Stimulated activated CD4-positive, alpha-beta T cell treated with anti-CD3 and anti-CD28 coated beads, Interleukin-1b, Interleukin-23, amount 100 ng/mL, for 4 hours (primary cell): ENCODE data around the gene WSCD2.

Source experiments
- DNase-seq, 2 donors: peaks; one replicate each; pipeline ENCODE4 v3.0.0-alpha.2; 2020; ENCODE audit warnings: low read depth in 2 of 2

The WSCD2 gene

DNA sequence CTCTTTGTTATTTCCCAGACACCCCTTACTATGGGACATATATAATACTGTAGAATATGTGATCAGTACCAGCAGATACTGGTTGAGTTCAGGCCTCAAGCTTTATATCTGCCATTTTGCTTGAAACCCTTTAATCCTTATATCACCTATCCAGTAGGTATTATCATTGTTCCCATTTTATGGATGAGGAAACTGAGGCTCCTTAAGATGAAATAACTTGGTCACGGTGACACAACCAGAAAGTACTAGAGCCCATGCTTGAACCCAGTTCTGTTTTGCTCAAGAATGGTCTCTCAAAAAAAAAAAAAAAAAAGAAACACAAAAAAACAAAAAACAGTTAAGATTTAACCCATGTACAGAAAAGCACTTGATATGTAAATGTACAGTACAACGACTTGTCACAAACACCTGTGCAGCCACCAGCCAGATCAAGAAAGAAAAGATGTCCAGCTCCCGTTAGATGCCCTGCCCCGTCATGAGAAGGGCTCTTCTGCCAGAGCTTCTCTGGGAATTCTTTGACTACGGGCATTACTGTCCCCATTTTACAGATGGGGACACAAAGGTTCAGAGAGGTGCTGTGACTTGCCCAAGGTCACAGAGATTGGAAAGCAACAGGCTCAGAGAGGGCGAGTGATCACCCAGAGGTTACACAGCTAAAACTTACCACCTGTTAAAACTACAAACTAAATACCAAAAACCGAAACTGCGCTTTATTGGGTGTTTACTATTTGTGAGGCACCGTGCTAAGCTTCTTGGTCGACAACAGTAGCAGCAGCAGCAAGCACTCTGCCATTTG lies 669 bp upstream of the WSCD2 start:
- DNase-seq: no peak

DNA sequence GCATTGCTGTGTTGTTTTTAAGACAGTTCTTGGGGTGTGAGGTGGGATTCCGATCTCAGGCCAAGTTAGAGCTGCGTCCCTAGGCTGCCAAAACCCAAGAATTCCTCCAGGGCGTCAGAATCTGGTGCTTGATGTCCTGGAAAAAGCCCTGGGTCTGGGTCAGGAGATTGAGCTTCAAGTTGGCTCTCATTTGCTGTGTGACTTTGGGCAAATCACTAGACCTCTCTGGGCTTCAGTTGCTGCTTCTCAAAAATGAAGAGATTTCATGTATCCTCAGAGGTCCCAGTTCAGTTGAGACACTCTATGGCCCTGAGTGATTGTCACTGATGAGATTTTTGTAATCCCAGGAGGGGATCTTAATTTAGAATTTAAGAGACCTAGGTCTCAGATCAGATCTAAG lies 1.9 kb downstream of the WSCD2 start:
- DNase-seq: no peak

DNA sequence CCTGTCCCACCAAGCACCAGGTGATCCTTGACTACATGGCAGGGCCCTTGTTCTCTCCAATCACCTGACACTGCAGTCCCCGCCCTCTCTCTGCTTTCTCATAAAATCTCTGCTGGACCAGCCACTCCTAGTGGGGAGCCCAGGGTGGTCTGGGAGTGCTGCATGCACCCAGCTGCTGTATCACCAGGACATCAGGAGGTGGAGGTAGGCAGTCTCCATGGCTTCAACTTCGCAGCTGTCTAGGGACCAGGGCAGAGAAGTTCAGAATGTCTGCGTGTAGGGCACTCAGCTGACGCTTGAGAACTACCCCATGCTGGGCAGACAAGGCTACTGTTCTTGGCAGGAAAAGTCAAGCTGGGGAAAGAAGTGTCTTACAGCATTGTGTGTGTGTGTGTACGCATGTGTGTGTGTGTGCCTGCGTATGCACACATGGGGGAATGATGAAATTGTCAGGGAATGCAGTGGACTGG lies 2.6 kb downstream of the WSCD2 start:
- no peak for DNase-seq

DNA sequence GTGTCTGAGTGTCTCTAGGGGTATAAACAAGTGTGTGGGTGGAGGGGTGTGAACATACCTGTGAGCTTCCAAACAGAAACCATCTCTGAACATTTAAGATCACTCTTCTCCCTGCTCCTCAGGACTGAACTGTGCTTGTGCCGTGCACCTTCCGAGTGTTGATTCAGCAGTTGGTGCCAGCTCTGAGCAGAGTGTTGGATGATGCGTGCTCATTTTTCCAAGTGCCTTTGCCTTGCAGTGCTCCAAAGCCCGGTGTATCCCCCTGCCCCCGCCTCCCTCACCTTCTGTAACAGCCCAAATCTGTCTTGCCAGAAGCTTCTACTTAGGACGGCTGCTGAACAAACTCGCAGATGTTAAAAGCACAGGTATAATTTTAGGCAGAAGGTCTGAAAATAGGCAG lies 4.4 kb downstream of the WSCD2 start:
- no peak for DNase-seq

DNA sequence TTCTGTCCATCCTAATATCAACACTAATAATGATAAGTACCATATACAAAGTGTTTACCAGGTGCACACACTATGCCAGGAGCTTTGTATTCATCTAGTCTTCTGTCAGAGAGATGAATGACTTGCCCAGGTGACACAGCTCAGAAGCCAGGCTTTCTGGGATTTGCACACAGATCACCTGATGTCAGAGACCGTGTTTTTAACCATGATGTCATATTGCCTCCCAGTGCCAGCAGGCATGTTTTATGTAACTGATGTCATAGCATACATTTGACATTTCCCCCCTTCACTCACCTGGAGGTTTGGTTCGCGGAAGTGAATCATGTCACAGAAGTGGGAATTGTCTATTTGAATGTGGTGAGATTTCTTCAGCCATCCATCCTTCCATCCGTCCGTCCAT lies 5.7 kb downstream of the WSCD2 start:
- no peak for DNase-seq

DNA sequence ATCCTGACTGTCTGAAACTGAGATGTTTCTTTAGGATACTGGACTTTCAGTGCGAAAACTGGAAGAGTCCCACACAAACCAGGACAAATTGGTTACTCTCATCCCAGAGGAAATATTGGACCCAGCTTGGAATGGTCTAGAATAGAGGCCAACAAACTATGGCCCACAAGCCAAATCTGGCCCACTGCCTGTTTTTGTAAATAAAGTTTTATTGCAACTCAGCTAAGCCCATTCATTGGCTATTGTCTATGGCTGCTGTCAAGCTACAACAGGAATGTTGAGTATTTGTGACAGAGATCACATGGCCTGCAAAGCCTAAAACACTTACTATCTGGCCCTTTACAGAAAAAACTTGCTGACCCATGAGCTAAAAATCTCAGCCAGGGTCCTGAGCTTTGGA lies 6.5 kb downstream of the WSCD2 start:
- no peak for DNase-seq

DNA sequence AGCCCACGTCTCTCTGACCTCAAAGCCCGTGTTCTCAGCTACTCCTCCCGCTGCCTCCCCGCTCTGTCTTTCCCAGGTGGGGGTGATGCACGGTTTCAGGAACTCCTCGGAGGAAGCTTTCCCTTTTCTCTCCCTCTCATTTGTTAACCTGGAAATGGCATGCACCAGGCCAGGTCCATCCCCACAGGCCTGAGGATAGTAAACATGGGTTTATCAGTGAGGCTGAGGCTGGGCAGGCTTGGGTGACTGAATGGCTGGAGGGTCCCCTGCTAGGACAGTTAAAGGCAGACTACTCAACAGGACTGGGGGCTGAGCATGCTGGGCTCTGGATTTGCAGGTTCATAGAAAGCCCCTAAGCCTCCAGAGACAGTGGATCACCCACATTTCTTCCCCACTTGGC lies 7.6 kb downstream of the WSCD2 start:
- no peak for DNase-seq

DNA sequence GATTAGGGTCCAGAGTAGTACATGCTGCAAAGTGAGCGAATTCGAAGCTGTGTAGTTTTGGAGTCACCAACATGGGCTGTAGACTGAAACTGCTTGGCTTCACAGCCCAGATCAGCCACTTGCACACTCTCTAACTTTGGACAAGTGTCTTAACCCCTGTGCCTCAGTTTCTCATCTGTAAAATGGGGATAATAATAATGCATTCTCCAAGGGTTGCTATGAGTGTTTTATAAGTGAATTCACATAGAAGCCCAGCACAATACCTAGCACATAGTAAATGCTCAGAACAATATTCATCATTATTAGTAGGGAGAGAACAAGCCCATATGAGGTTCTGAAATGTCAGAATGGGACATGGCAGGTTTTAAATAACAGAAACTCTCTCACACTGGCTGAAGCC lies 10.4 kb downstream of the WSCD2 start:
- DNase-seq: no peak

DNA sequence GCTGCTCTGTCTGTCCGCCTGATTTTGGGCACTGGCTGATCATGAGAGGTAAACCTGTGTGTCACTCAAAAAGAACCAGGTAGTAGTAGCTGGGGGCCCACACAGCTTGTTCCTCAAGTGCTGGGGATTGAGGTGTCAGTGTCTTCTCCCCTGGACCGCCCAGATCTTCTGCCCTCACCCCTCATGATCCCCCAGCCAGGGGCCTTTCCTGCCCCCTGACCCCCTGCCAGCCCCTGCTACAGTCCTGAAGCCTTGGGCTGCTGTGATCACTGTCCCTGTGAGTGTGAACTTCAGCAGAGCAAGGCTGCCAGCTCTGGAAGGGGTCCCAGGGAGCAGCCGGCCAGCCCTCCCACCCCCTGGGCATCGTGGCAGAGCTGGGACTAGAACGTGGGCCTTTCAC lies 11.4 kb downstream of the WSCD2 start:
- no peak for DNase-seq

DNA sequence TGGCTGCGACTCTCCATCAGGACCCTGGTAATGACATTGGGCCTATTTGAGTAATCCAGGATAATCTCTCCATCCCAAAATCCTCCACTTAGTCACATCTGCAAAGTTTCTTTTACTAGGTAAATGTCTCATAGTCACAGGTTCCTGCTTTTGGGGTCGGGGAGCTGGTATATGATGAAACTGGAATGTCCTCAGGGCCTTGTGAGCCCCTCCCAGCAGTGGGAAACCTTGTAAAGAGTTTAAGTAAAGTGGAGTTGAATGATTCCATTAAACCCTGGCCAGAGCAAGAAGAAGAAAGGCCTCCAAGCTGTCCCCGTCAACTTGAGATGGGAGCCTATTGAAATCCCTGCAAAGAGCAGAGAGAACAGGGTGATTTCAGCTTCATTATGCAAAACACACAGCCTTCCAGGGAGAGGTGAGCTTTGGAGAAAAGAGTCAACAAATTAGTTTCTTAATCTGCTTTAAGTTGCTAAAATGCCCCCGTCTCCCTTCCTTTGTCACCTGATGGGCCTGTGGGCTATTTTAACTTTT lies 12.6 kb downstream of the WSCD2 start:
- no peak for DNase-seq

DNA sequence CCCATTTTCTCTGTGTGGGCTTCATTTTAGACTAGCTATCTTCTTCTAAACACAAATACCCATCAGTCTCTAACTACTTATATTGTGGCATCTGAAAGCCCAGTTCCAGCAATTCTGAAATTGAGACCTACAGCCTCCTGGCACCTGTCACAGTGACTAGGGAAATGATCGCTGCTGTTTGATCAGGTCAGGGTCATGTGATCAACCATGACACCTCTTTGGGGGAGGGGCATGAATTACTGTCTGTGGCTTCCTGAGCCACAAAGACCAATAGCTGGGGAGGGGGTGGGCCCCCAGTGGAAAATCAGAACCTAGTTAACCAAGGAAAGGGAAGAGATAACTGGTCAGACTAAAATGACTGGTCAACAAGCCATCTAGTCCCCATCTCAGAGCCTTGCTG lies 14.1 kb downstream of the WSCD2 start:
- DNase-seq: no peak

DNA sequence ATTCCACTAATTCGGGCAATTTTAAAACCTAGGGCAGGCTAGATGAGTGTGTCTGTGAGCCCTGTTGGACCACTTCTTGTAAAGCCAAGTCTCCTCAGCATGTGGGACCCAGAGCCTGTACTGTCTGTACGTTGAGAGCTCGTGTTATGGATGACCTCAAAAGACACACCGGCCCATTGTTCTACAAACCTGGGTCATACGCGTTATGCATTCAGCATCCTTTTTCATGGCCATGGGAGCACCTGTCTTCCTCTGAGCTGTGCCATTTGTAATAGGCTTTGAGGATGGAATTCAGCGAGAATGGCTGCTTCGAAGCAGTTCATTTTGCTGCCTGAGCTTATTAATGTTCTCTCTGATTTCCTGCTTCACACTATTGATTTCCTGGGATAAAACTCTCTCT lies 15.0 kb downstream of the WSCD2 start:
- no peak for DNase-seq

DNA sequence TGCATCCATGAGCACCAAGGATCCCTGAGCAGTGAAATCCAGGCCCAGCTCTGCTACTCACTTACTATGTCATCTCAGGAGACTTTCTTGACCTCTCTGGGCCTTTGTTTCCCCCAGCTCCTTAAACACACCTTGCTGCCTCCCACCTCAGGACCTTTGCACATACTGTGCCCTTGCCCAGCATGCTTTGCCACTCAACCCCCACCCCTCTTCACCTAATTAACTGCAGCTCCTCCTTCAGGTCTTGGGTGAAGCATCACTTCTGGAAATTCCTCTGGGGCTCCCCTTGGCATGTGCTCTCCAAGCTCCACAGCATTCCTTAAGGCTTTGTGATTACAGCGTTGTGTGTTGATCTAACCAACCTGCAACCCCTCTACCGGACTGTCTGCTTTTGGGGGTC lies 15.9 kb downstream of the WSCD2 start:
- no peak for DNase-seq

DNA sequence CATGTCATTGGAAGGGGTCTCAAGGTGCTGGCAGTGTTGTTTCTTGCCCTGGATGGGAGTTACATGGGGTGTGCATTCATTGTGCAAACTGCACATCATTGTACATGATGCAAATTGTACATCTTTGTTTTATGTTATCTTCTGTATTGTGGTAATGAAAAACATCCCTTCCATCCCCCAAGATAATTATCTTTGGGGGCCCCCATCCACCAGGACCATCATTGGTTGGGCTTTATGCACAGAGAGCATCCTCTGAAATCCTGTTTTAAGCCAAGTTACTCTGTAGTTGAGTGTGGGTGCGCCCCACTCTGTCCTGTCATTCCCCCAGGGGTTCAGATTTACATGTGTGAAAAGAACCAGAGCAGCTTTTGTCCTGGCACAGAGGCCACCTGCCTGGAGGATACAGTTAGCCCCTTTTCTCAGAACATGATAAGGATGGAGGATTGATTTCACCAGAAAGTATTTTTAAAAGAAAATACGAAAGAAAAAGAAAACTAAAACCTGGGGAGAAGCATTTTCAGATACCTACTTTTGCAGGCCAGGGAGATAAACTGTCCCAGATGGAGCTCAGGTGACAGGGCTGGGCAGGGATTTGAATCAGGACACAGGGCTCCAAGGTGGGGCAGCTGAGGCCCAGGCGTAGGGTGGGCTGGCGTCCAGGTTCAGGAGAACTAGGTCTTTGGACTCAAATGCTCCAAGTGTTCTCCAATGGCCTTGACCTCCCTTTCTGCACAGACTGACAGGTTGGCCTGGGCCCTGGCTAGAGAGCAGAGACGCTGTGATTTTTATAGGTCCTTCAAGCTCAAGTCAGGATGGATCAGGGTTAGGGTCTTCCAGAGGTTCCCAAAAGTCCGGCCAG lies 17.2 kb downstream of the WSCD2 start:
- no peak for DNase-seq

DNA sequence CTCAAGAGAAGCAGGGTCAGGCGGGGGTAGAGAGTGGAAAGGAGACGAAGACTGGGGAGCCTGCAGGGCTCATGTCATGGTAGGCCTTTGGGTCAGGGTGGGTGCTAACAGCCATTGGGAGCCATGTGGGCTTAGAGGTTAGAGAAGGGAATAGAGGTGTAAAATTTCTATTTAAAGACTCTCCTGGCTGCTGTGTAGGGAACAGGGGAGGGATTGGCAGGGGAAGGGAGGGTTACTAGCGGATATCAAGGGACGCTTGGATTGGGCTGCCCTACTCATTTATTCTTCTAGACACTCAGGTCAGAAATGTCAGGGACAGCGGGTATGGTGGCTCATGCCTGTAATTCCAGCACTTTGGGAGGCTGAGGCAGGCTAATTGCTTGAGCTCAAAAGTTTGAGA lies 18.2 kb downstream of the WSCD2 start:
- DNase-seq: no peak

DNA sequence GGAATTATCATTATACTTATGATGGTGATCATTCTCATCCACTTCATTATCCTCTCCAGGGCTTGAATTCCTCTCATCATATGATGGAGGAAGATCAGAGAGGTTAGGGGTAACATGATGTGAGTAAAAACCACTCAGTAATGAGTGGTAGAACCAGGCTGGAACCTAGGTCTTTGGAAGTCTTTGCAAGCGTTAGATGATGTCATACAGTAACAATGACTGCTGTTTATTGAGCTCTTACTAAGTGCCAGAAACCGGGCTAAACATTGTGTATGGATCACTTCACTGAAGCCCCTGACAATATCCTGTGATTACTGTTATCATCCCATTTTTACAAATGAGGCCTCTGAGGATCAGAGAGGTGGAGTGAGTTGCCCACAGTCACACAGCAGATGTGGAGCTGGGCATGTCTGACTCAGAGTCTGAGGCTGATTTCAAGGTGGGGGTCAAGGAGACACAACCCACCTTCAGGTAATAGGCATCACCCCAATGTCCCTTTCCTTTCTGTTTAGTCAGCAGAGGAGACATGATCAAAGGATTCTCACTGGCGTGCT lies 19.5 kb downstream of the WSCD2 start:
- DNase-seq: no peak

DNA sequence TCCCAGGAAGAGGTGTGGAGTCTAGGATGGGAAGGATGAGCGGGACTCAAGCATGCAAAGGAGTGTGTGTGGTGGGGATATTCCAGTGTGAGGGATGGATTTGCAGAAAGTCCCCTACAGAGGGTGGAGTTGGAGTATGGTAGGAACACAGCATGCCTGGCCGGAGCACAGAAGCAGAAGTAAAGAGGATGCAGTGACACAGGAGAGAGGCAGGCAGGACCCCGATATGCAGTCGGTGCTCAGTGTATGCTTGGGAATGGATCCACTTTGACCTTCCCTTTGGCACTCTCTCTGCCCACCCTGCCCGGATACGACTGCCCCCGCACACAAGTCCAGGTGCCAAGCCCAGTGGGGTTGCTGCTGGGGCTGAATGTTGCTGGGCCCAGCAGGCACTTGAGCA lies 21.3 kb downstream of the WSCD2 start:
- no peak for DNase-seq

DNA sequence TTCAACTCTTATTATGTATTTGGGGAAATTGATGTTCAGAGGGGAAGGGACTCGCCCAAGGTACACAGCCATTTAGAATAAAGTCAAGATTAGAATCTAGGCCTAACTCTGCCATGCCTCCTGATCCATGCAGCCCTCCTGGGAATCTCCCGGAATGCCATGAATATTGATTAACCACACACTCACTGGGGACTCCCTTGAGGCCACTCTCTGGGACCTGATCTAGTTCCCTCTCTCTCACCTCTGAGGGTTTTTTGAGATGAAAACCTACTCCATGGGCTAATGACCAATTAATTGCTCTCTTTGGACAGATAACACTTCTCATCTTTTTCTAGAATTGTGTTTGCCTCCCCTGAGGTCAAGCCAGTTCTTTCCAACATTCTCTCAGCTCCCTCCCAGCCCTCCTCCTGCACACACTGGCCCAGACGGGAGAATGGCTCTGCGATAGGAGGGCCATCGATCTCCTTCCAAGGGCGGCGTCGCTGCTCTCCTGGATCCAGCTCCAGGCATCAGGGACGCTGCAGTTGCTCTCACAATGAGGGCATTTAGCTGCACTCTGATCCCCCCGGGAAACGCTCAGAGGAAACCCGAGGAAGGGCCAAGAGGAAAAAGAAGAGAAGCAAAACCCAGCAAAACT lies 22.6 kb downstream of the WSCD2 start:
- DNase-seq: no peak

DNA sequence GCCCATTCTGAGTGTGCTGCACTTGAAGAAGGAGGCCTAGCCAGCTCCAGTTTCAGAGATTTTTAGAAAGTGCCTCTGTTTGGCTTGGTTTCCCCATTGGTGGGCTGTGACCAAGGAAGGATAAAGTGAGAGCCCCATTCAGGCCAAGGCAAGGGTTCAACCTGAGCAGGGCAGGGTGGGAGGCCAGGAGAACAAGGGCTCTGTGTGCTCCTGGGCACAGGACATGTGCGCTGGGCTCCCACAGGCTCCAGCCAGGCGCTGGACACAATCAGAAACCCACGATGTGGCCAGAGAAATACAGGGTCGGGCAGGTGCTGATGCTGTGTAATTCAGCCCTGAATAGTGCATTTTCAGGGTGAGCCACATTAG lies 23.1 kb downstream of the WSCD2 start:
- DNase-seq: no peak

DNA sequence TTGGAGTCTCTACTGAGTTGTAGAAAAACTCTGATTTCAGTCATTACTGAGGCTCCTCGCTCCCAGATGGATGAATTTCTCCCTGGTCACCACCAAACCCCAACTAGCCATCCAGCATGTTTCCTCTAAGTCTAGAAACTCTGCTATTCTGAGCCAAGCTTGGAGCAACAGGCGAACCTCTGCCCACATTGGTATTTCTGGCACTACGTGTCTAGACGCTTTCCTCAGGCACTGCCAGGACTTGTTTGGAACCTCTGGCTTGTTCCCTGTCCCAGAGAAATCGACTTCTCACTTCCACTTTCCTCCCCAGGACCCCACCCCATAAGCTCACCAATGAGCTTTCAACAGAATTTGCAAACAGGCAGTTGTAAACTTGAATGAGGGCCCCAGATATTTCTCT lies 27.6 kb downstream of the WSCD2 start:
- DNase-seq: no peak

DNA sequence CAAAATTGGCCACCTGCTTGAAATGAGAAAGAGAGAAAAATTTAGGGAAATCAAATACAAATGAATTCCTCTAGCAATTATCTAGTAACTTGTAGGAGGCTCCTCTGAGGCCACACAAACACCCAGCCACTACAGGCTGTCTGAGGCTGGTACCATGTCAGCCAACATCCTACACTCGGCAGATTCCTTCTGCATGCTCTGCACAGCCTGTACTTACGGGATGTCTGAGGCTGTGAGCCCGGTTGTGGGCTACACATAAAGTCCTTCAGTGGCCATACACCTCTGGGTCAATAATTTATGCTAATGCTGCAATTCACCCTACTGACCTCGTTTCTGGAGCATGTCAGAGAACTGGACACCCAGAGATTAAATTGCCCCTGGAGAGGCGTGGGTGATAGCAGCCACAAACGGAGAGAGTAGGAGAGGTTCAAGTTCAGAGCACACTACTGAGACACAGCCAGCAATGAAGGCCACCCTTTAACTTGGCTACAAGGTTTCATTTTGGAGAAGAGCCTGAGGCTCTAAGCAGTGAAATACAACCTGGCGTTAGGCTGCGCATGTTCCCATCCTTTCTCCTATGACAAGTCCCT lies 28.9 kb downstream of the WSCD2 start:
- DNase-seq: no peak

DNA sequence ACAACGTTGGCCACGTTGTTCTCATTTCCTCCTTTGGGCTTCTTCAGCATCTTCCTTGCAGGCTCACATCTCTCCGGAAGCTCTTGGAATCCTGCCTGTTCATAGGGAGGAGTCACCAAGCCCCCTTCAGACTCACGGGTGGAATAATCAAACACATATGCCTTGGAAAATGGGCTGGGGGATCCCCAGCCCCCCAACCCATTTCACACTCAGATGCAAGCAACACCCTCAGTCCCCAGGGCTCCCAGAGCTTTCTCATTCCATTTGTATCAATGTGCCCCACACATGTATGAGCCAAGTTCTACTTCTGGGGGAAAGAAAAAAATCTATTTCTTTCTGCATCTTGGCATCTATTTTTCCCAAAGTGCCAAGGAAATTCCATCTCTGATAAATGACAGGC lies 33.1 kb downstream of the WSCD2 start:
- no peak for DNase-seq
